GM12874 (cell line): ENCODE results near the gene FRK.

ENCODE experiments used
- CTCF ChIP-seq: IDR thresholded peaks from 2 replicates; pipeline ENCODE4 v1.5.1; 2011; ENCODE audit warnings: low read depth, mild to moderate bottlenecking, control low read depth, low read length, moderate library complexity; ENCODE audit not compliant: insufficient read depth

Gene FRK

GRCh38 chr6:115977220-115977619 lies 83.5 kb downstream of the FRK start:
- TF ChIP-seq CTCF = no peak

- no peak for TF ChIP-seq CTCF
These were observed 84.3 kb downstream of the FRK start for GRCh38 chr6:115976321-115976870.

- no peak for TF ChIP-seq CTCF
These were observed 88.0 kb downstream of the FRK start for GRCh38 chr6:115972679-115973078.

- no peak for TF ChIP-seq CTCF
These were observed 88.9 kb downstream of the FRK start for GRCh38 chr6:115971785-115972184.

- no peak for TF ChIP-seq CTCF
These were observed 90.8 kb downstream of the FRK start for GRCh38 chr6:115969930-115970273.

GRCh38 chr6:115969207-115969929 lies 91.3 kb downstream of the FRK start:
- no peak for TF ChIP-seq CTCF

- TF ChIP-seq CTCF = no peak
These were observed 101.7 kb downstream of the FRK start for GRCh38 chr6:115958958-115959357.
